CD4-positive, alpha-beta T cell treated with Interleukin-2 at 100 ng/mL for 4 hours (primary cell): ENCODE data around the gene HNRNPH2.

Experiments used
- DNase-seq: peaks from one replicate; pipeline ENCODE4 v3.0.0-alpha.2; 2020; ENCODE audit warnings: low spot score

HNRNPH2 gene

DNA sequence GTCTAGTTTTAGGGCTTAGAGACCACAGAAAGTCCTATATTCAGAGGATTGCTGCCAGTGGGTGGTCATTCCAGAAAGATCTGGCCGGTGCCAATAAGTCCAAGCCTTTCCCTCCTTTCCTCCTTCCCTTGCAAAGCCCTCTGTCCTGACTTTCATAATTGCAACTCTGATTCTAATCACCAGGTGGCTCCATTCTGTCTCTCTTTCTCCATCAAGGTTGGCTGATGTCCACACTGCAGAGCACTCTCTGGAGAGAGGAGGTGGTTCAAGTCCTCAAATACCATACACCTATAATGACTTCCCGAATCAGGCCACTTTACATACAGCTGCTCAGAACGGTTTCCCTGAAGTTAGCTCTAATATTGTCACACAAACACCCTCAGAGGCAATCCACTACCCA, 54.9 kb downstream of the HNRNPH2 start:
- no peak for DNase-seq
